Measurements from ENCODE around the gene CENPE.

CENPE gene

DNA sequence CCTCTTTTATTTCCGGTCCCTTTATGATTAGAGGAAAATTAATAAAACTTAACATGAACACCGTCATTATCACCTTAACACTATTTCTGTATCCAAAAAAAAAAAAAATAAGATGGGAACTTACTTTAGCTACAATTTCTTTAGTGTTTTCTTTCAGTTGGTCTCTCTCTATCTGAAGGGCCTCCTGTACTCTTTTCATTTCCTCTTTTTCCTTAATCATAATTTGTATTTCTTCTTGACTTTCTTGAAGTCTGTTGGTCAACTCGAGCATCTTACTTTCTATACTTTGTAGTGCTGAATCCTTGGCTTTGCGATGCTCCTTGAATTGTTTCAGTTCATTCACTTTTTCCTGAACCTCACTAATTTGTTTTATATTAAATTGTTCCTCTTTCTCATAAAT is 53.2 kb downstream of the CENPE start:
- no peaks in the 10 kb centered on the region for H3K27me3 ChIP-seq
- peaks cover 69% of the 10 kb centered on the region for H3K36me3 ChIP-seq
- no peak overlapping the region for H3K4me3 ChIP-seq (ENCODE audit: low read depth, low read length)
- TF ChIP-seq, protein P1, sequence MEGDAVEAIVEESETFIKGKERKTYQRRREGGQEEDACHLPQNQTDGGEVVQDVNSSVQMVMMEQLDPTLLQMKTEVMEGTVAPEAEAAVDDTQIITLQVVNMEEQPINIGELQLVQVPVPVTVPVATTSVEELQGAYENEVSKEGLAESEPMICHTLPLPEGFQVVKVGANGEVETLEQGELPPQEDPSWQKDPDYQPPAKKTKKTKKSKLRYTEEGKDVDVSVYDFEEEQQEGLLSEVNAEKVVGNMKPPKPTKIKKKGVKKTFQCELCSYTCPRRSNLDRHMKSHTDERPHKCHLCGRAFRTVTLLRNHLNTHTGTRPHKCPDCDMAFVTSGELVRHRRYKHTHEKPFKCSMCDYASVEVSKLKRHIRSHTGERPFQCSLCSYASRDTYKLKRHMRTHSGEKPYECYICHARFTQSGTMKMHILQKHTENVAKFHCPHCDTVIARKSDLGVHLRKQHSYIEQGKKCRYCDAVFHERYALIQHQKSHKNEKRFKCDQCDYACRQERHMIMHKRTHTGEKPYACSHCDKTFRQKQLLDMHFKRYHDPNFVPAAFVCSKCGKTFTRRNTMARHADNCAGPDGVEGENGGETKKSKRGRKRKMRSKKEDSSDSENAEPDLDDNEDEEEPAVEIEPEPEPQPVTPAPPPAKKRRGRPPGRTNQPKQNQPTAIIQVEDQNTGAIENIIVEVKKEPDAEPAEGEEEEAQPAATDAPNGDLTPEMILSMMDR (IDR thresholded peaks at IDR 0.05; ENCODE audit: low read depth, low read length): no peak
- no peak for DNase-seq
- H3K9me3 ChIP-seq: no peaks in the 10 kb centered on the region
- H3K4me1 ChIP-seq: no peaks in the 10 kb centered on the region

DNA sequence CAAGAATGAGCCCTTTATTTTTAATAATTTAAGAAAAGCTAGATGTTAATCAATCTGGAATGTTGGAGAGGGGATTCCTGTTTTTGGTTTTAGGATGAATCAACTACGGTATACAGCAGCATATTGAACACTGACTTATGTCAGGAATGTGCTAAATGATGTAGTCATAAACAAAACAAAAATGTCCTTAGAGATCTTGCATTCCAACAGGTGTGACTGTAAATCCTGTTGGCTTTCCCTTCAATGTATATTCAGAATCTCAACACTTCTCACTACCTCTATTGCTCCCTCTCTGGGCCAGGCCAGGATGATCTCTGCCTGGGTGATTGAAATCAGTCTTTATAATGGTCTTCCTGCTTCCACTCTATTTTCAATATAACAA is 60.7 kb downstream of the CENPE start:
- peaks cover 60% of the 10 kb centered on the region for H3K36me3 ChIP-seq

DNA sequence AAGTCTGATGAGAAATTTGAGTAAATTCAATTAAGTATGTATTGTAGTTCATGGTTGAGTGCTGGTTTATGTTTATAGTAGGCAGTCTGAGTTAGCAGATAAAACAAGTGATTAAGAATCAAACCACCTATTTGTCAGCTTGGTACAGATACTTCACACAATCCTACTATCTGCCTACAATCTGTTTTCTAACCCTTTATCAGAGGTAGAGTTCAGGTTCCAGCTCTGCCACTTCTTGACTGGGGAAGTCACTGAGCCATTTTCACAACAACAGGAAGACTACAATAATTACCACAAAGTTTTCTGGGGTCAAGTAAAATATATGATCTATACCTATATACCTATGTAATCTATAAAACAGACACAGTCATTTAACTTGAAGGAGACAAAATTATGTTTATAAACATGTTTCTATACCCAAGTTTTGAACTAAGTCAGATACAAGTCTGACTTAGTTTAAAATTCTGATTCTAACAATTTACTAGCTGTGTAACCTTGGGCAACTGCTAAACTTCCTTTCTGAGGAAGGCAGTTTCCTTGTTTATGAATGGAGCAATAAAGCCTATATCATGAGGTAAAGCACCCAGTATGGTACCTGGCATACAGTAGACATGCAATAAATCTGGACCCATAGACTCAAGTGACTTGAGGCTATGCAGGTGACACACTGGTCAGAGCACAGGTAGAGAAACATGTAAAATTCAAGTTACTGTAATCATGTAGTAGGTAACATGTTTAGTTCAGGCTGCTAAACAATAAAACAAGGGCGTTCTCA is 61.3 kb downstream of the CENPE start:
- Histone ChIP-seq H3K4me3 (ENCODE audit: low read depth, low read length) (no peak overlapping the region), H3K36me3 (peaks cover 55% of the 10 kb centered on the region), H3K27me3 (no peaks in the 10 kb centered on the region), H3K4me1 (no peaks in the 10 kb centered on the region), H3K9me3 (no peaks in the 10 kb centered on the region)
- TF ChIP-seq, protein P1 (IDR thresholded peaks at IDR 0.05; ENCODE audit: low read depth, low read length): no peak
- no peak for DNase-seq

More for the DNA sequence above, 60.7 kb downstream of the CENPE start:
- no peak for DNase-seq
- TF ChIP-seq, protein P1 (IDR thresholded peaks at IDR 0.05; ENCODE audit: low read depth, low read length): no peak
- no peak overlapping the region for H3K4me3 ChIP-seq (ENCODE audit: low read depth, low read length)
- H3K27me3 ChIP-seq: no peaks in the 10 kb centered on the region
- H3K4me1 ChIP-seq: no peaks in the 10 kb centered on the region
- no peaks in the 10 kb centered on the region for H3K9me3 ChIP-seq

DNA sequence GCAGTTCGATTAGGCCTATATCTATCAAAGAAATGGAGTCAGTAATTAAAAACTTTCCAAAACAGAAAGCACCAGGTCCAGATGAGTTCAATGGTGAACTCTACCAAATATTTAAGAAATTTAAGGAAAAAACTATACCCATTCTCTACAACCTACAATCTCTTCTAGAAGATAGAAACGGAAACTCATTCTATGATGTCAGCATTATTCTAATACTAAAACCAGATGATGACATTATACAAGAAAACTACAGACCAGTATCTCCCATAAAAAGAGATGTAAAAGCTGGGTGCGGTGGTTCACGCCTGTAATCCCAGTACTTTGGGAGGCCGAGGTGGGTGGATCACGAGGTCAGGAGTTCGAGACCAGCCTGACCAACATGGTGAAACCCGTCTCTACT is 69.0 kb downstream of the CENPE start:
- DNase-seq: no peak
- no peaks in the 10 kb centered on the region for H3K4me1 ChIP-seq
- H3K27me3 ChIP-seq: no peaks in the 10 kb centered on the region
- no peak overlapping the region for H3K4me3 ChIP-seq (ENCODE audit: low read depth, low read length)
- TF ChIP-seq, protein P1 (IDR thresholded peaks at IDR 0.05; ENCODE audit: low read depth, low read length): no peak
- peaks cover 19% of the 10 kb centered on the region for H3K36me3 ChIP-seq
- H3K9me3 ChIP-seq: no peaks in the 10 kb centered on the region

DNA sequence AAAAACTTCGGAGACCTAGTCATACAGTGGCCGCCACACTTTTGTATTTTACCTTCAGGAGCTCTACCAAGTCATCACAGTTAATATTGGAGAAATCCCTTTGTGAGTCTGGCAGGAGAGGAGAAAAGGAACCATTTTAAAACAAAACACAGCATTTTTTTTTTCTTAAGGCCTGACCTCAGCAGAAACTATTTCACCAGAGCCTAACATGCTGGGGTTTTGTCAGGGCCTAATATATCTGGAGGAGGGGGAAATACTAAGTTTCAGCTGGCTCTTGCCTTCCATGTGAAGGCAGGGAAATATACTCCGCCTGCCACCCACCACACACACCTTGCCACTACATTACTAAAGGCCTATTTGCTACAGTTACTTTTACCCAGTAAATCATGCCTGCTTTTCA is 72.0 kb downstream of the CENPE start:
- Histone ChIP-seq H3K4me3 (ENCODE audit: low read depth, low read length) (no peak overlapping the region), H3K36me3 (peaks cover 15% of the 10 kb centered on the region), H3K9me3 (no peaks in the 10 kb centered on the region), H3K27me3 (no peaks in the 10 kb centered on the region), H3K4me1 (no peaks in the 10 kb centered on the region)
- DNase-seq: no peak
- TF ChIP-seq, protein P1 (IDR thresholded peaks at IDR 0.05; ENCODE audit: low read depth, low read length): no peak

DNA sequence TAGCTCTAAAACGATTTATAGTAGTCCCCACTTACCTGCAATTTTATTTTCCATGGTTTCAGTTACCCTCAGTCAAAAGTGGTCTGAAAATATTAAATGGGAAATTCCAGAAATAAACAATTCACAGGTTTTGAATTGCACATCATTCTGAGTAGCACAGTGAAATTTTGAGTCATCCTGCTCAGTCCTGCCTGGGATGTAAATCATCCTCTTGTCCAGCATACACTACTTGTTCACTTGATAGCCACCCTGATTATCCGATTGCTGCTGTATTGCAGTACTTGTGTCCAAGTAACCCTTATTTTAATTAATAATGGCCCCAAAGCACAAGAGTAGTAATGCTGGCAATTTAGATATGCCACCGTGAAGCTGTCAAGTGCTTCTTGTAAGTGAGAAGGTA is 75.0 kb downstream of the CENPE start:
- H3K4me1 ChIP-seq: no peaks in the 10 kb centered on the region
- DNase-seq: no peak
- TF ChIP-seq, protein P1 (IDR thresholded peaks at IDR 0.05; ENCODE audit: low read depth, low read length): no peak
- H3K4me3 ChIP-seq (ENCODE audit: low read depth, low read length): no peak overlapping the region
- no peaks in the 10 kb centered on the region for H3K9me3 ChIP-seq
- H3K27me3 ChIP-seq: no peaks in the 10 kb centered on the region
- peaks cover 20% of the 10 kb centered on the region for H3K36me3 ChIP-seq

All from BE2C (cell line).